ENCODE measurements around the gene CD72.
"Not testable (repeated sequence)": the region's sequence is repeated elsewhere in the genome, so short reads cannot be mapped to it uniquely, and the experiment has no call there.

The CD72 gene

DNA sequence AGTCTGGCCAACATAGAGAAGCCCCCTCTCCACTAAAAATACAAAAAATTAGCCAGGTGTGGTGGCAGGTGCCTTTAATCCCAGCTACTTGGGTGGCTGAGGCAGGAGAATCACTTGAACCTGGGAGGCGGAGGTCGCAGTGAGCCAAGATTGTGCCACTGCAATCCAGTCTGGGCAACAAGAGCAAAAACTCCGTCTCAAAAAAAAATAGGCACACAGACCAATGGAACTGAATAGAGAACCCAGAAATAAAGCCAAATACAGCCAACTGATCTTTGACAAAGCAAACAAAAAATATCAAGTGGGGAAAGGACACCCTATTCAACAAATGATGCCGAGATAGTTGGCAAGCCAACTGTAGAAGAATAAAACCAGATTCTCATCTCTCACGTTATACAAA, 29.7 kb downstream of the CD72 start:
- DNase-seq (ENCODE audit: low read depth): not testable (repeated sequence)

DNA sequence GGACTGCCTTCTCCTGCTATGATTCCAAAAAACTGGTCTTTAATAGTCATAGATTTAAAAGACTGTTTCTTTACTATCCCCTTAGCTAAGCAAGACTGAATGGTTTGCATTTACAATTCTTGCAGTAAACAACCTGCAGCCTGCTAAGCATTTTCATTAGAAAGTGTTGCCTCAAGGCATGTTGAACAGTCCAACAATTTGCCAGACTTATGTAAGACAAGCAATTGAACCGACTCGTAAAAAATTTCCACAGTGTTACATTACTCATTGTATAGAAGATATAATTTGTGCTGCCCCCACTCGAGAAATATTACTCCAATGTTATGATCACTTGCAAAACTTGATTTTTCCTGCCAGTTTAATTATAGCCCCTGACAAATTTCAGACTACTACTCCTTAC, 33.5 kb downstream of the CD72 start:
- not testable (repeated sequence) for DNase-seq (ENCODE audit: low read depth)

DNA sequence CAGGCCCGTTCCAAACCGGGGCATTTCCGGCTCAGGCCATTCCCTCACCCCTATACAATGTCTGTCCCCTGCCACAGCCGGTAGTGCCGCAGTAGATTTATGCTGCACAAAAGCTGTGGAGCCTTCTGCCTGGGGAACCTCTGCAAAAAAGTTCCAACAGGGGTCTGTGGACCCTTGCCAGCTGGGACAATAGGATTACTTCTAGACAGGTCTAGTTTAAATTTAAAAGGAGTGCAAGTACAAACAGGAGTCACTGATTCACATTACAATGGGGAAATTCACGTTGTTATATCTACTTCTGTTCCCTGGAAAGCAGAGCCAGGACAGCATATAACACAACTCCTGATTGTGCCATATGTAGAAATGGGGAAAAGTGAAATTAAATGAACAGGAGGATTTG, 34.7 kb downstream of the CD72 start:
- not testable (repeated sequence) for DNase-seq (ENCODE audit: low read depth)

DNA sequence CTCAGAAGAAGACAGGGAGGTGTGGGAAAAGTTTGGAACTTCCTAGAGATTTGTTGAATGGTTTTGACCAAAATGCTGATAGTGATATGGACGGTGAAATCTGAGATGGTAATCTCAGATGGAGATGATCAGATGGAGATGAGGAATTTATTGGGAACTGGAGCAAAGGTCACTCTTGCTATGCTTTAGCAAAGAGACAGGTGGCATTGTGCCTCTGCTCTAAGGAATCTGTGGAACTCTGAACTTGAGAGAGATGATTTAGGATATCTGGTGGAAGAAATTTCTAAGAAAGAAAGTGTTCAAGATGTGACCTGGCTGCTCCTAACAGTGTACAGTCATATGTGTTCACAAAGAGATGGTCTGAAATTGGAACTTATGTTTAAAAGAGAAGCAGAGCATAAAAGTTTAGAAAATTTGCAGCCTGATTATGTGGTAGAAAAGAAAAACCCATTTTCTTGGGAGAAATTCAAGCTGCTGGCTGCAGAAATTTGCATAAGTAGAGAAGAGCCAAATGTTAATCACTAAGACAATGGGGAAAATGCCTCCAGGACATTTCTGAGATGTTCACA, 38.5 kb downstream of the CD72 start:
- not testable (repeated sequence) for DNase-seq (ENCODE audit: low read depth)

DNA sequence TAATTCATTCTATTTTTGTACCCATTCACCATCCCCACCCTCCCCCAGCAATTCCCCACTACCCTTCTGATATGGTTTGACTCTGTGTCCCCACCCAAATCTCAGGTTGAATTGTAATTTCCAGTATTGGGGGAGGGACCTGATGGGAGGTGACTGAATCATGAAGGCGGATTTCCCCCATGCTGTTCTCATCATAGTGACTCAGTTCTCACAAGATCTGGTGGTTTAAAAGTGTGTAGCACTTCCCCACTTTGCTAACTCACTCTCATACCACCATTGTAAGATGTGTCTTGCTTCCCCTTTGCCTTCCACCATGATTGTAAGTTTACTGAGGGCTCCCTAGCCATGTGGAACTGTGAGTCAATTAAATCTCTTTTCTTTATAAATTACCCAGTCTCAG, 39.1 kb downstream of the CD72 start:
- no peak for DNase-seq (ENCODE audit: low read depth)

DNA sequence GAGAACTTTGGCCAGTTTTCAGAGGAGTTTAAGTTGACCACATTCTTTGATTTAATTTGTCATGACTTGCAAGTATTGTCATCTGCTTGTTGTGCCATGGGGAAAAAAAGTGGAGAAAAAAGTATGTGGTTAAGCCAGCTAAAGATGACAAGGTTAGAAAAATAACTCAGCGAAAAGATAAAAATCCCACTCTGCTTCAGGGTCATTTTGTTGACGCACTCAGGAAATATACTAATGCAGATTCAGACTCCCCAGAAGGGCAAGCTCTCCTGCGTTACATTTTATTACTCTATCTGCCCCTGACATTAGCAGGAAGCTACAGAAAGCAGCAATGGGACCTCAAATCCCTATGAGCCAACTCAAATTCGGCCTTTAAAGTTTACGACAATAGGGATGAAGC, 40.7 kb downstream of the CD72 start:
- peak; percentile 42 for DNase-seq (ENCODE audit: low read depth)

DNA sequence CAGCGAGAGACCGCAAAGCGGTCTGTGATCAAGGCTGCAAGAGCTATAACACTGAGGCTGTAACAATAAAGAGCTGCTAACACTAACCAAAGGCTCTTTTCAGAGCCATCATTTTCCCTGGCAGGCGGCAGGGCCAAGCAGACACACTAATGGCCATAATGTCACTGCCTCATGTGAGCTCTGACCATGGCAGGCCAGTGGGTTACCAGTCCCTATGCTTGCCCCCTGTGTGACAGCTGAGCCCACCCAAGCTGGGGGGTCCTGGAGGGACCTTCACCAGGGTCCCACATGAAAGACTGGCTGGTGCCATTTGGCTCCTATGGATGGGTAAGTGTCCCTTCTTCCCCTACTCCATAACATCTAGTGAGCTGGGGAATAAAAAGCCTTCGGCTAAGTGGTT, 42.7 kb downstream of the CD72 start:
- DNase-seq (ENCODE audit: low read depth): no peak

DNA sequence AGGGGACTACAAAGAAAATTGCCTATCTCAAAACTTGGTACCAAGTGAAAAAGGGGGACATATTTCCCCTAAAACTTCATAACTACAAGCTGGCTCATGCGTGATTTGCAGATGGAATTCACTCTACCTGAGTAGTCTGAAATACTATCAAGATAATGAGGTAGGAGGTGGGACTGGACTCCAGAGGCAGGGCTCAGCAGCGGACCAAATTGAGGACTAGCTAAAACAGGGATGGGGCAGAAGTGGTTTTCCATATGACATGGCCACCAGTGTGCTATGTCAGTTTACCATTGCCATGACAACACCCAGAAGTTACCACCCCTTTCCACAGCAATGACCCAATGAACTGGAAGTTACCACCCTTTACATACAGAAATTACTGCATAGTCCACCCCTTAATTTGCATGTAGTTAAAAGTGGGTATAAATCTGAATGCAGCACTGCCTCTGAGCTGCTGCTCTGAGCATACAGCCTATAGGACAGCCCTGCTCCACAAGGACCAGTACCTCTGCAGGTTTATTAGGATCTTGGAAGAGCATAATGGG, 43.6 kb downstream of the CD72 start:
- DNase-seq (ENCODE audit: low read depth): no peak

DNA sequence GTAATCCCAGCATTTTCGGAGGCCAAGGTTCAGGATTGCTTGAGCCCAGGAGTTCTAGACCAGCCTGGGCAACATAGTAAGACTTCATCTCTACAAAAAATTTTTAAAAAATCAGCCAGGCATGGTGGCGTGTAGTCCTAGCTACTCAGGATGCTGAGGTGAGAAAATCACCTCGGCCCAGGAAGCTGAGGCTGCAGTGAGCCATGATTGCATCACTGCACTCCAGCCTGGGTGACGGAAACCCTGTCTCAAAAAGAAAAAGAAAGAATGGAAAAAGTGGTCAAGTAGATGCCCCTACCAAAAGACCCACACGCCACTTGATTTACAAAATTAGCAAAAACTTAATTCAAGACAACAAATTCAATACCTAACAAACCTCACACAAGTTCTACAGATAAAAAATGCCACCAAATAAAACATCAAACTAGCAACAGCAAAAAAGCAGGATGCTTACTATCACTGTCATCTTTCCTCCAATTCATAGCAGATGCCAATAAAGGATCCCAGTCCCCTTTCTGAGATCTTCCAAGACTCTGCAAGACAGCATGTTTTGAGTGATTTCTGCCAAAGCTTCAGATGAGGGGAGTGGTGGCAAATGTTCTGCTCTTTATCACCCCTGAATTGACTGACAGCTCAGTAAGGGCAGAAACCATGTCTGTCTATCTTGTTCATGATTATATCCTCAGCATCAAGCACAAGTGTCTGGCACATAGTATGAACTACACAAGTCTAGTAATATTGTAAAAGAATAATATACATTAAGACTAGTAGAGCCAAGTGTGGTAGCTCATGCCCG, 47.3 kb downstream of the CD72 start:
- DNase-seq (ENCODE audit: low read depth): no peak

DNA sequence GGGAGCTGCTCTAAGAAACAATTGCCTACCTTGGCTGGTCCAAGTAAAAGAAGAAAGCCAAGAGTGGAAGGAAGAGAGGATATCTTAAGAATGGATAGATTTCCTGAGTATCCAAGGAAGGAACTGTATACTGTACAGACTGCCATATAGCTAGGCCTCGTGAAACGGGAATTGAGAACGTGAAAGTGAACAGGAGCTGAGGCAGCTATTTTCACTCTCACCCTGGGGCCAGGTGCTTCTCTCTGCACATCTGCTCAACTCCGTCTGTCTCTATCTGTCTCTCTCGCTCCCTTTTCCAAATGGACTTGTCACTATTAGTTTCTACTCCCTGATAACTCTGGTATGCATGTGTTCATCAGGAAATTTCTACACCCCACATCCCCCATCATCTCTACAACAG, 49.0 kb downstream of the CD72 start:
- no peak for DNase-seq (ENCODE audit: low read depth)

DNA sequence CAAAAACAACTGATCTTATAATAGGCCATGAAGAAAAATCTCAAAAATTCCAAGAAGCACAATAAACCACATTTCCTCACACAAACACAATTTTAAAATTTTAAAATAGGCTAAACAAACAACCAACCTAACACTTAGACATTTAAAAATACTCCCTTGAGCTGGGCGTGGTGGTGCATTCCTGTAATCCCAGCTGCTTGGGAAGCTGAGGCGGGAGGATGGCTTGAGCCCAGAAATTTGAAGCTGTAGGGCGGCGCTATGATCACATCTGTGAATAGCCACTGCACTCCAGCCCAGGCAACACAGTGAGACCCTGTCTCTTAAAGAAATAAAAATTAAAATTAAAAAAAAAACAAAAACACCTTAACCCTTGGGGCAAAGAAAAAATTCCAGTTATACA, 50.0 kb downstream of the CD72 start:
- DNase-seq (ENCODE audit: low read depth): no peak

DNA sequence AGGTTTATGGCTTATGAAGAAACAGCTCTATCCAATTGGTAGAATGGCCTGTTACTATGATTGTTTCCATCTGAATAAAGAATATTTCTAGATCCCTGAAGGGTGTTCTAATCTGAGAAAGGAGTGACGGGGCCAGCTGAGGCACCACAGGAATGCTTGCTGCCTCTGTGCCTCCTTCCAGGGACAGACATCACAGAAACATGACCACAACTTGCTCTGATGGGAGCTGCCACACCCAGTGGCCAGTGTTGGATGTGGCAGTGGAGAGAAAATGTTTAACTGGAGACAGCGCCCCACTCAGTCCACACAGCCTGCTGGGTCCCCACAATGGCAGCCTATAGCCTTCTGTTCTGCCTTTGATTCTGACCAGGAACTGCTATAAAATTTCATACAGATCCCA, 51.8 kb downstream of the CD72 start:
- no peak for DNase-seq (ENCODE audit: low read depth)

DNA sequence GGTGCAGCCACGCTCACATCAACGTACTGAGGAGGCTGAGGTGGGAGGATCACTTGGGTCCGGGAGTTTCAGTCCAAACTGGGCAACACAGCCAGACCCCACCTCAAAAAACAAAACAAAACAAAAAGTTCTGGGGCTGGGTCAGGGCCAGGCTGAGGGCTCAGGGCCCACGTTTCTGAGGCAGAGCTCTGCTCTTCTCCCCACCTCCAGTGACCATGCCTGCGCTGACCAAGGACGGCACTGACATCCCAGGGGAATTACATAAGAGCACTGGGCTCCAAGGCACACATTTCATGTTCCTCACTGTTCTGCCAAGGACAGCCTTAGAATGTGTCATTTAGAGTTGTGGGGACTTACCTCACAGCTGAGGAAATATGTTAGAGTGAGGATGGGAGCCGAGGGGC, 53.6 kb downstream of the CD72 start:
- no peak for DNase-seq (ENCODE audit: low read depth)

DNA sequence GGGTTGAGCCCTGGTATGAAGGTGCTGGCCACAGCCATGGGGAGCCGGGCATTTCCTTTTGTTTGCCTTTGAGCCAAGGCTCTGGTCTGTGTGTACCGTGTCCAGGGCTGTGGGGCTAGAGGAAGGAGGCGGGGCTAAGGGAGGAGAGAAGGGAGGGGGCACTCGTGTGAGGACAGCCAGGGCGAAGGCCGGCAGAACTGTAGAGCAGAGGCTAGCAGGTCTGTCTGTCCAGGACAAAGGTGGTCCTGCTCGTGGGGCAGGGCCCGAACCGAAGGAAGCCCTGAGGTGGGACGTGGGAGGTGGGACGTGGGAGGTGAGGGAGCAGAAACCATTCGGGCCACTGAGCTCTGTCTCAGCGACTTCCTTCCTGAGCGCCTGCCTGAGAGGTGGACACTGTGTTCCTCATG, 54.4 kb downstream of the CD72 start:
- DNase-seq (ENCODE audit: low read depth): no peak

DNA sequence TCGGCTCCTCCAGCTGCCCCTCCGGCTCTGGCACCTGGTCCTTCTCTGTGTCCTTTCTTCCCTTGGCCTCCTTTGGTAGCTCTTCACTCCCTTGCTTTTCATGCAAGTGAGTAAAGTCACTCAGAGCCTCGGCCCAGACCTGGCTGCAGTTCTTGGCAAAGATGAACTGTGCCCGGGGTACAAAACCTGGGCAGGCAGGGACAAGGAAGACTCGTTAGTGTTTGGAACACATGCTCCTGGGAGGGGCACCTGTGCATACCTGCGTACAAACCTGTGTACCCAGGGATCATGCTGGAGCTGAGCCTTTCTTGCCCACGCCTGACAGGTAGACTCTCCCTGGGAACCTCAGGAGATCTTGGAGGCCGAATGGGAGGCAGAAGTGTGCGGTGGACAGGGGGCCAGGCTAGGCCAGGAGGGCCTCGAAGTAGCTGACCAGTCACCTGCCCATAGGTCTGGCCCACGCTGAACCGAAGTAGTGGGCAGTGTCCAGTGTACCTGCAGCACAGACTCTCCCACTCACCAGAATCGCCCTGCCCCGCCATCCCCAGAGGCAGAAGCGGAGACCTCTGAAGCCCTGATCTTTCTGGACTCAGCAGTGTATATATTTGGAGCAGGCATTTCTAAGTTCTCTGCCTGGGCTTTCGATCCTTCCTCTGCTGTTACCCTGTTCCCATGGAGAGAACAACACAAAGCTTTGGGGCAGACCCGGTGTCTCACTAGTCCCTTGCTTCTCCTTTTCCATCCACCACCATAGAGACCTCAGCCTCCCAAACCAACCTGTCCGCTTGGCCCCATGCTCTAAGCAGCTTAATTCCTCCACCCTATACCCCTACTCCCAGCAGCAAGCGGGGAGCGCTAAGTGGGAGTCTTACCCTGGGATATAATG, 55.1 kb downstream of the CD72 start:
- DNase-seq (ENCODE audit: low read depth): no peak

DNA sequence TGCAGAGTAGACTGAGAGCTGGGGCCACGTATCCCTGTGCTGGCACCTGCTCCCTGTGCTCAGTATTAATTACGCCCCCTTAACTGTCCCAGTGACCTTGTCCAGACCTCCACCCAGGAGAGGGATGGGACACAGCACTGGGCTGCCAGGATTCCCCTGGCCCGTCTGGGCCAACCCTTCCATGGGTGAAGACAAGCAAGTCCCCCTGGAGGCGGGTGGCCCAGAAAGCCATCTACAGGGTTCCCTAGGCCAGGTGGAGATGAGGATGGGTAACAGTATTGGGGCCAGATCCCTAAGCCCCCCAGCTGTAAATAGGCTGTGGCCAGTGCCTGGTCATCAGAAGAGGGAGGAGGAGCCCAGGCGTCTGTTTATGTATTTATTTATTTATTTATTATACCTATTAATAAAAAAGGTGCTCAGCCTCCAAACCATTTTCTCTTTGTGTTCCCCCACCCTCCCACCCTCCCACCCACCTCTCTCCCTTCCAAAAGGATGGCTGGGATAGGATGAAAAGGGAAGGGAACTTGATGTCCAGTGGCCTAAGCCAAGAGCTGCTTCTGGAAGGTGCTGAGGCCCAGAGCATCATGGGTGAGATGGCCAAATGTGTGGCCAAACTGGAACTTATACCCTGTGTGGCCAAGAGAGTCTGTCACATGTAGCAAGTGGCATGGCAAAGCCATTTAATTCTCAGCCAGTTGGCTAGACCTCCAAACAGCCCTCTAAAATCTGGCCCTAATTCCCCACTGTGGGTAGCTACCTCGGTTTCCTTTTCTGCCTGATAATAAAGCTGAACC, 56.5 kb downstream of the CD72 start:
- DNase-seq (ENCODE audit: low read depth): no peak

DNA sequence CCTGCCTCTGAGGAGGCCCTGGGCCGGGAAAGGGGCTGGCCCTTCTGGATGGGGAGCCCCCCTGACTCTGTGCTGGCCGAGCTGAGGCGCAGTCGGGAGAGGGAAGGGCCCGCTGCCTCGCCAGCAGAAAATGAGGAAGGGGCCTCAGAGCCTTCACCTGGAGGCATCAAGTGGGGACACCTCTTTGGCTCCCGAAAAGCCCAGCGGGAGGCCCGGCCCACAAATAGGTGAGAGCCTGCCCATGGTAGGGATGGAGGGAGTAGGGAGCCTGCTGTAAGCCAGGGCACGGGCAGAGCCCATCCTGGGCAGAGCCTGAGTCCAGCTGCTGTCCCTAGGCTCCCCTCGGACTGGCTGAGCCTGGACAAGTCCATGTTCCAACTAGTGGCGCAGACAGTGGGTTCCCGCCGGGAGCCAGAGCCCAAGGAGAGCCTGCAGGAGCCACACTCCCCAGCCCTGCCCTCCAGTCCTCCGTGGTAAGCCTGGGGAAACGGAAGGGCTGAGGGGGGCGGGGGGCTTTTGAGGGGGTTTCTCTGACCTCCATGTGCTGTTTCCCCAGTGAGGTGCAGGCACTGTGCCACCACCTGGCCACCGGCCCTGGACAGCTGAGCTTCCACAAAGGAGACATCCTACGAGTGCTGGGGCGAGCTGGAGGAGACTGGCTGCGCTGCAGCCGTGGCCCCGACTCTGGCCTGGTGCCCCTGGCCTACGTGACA, 57.4 kb downstream of the CD72 start:
- DNase-seq (ENCODE audit: low read depth): no peak

All from amniotic epithelial cell (primary cell).